Skeletal muscle tissue (tissue), 4 donors: Measurements from ENCODE around the gene S100A9. TPM values are rescaled to one million over a fixed set of nuclear protein-coding genes. Genes with fewer than 3 reads are reported as not detected.
A peak's percentile ranks its signal among the peaks of the same experiment; 100 is the strongest.

Source experiments
- H3K27ac ChIP-seq: one replicate; pipeline ENCODE4 v1.7.0; 2013; ENCODE audit warnings: mild to moderate bottlenecking, low read depth, low read length, inconsistent platforms
- H3K27me3 ChIP-seq, 3 donors: one replicate each; pipeline ENCODE4 v1.7.0; 2013; ENCODE audit warnings: low read length in 3 of 3; ENCODE audit not compliant: control insufficient read depth in 3 of 3, insufficient read depth in 3 of 3
- H3K36me3 ChIP-seq, 3 donors: one replicate each; pipeline ENCODE4 v1.7.0; 2013; ENCODE audit warnings: low read length in 3 of 3; ENCODE audit not compliant: control insufficient read depth in 3 of 3, insufficient read depth in 3 of 3
- H3K4me1 ChIP-seq, 3 donors: one replicate each; pipeline ENCODE4 v1.7.0; 2013; ENCODE audit warnings: low read length in 3 of 3, mild to moderate bottlenecking in 3 of 3; ENCODE audit not compliant: control insufficient read depth in 3 of 3, insufficient read depth in 3 of 3
- H3K4me3 ChIP-seq, 3 donors: one replicate each; pipeline ENCODE4 v1.7.0; 2013; ENCODE audit warnings: low read length in 3 of 3
- H3K9ac ChIP-seq, 3 donors: one replicate each; pipeline ENCODE4 v1.7.0; 2013; ENCODE audit warnings: low read length in 3 of 3, mild to moderate bottlenecking in 3 of 3, moderate library complexity in 2 of 3, low read depth in 1 of 3
- H3K9me3 ChIP-seq, 3 donors: one replicate each; pipeline ENCODE4 v1.7.0; 2013; ENCODE audit warnings: low read length in 3 of 3; ENCODE audit not compliant: control insufficient read depth in 3 of 3
- total RNA-seq: library from RNA; depleted of rRNA; stranded (reverse); fragments of >200 nt; gene quantifications from one replicate; pipeline ENCODE4 v1.2.3, GENCODE V29; 2014
- donor health status: Osteomylitis.

S100A9 gene
- total RNA-seq, 1 donor from 2014 or later = 218 TPM

DNA sequence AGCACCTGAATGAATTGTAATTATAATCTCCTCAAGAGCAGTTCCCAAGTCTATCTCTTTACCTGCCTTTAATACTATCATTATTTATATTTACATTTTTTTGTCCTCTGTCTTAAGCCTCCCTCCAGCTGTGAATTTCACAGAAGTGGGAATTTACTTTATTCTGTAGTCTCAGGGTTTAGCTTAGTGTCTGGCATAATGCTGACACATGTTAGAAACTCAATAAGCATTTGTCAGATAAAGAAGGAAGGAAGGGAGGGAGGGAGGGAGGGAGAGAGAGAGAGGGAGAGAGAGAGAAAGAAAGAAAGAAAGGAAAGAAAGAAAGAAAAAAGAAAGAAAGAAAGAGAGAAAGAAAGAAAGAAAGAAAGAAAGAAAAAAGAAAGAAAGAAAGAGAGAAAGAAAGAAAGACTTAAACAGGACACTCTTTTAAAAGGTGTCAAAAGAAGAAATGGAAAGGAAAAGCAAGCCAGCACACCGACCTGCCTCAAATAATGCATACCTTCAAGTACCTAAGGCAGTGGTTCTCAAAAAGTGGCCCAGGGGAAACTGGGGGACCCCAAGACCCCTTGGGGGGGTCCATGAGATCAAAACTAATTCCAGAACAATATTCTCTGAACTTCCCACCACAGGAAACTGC lies 7.2 kb upstream of the S100A9 start:
- Histone ChIP-seq H3K36me3 (no peaks in the 10 kb centered on the region), H3K9me3 (no peaks in the 10 kb centered on the region), H3K9ac (no peak overlapping the region), H3K27ac (no peak overlapping the region), H3K4me3 (no peak overlapping the region), H3K27me3 (peaks cover 29 to 40% (median 33%) of the 10 kb centered on the region in 3 donors), H3K4me1 (no peaks in the 10 kb centered on the region)

DNA sequence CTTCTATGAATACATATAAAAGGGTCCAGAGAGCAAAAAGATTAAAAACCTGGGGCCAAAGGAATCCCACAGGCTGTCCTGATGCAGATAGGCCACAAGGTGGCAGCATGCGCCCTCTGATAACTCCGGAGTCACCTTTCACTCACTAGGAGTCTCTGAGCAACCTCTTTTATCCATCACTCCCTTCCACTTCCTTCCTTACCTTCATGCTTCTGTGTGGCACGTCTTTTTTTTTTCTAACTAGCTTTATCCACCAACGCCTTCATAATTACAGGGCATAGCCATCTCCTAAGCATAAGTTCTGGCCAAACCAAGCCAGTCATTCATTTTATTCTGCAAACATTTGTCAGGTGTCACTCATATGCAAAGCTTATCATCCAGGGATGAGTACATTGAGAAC lies 5.1 kb upstream of the S100A9 start:
- Histone ChIP-seq H3K4me1 (peaks cover 0 to 8% (median 4%) of the 10 kb centered on the region in 3 donors), H3K36me3 (no peaks in the 10 kb centered on the region), H3K4me3 (no peak overlapping the region), H3K9ac (no peak overlapping the region), H3K27ac (no peak overlapping the region), H3K27me3 (peaks cover 17 to 27% (median 21%) of the 10 kb centered on the region in 3 donors), H3K9me3 (no peaks in the 10 kb centered on the region)

DNA sequence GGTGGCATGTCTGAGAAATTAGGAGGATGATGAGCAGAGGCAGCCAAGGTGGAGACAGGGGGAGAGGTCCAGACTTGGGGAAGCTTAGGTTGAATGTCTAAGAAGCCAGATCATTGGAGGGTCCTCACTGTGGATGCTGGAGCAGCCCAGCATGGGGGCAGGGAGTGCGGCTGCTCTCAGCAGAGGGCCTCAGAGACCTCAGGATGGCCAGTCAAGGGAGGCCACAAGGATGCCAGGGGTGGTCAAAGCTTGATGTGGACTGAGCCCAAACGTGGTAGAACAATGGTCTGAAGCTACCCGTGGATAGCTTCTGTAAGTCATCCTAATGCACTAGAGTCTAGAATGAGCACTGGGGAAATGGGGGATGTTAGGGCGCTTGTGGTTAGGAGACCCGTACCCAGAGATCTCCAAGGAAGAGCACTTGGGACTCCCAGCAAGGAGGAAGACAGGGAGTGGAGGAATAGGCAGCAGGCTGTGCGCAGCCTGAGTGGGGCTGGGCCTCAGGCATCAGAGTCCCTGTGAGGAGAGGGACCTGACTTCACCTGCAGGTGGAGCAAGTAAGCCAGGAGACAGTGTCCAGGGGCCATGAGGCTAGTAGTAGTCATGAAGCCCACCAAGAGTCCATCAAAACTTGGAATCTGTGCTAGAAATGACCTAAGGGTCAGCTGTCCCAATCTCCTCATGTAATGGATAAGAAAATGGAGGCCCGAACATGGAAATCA lies 4.3 kb upstream of the S100A9 start:
- no peak overlapping the region for H3K4me3 ChIP-seq
- peaks cover 12 to 20% (median 17%) of the 10 kb centered on the region in 3 donors for H3K27me3 ChIP-seq
- H3K9me3 ChIP-seq = no peaks in the 10 kb centered on the region
- H3K27ac ChIP-seq = no peak overlapping the region
- H3K36me3 ChIP-seq = no peaks in the 10 kb centered on the region
- no peak overlapping the region for H3K9ac ChIP-seq
- peaks cover 3 to 14% (median 13%) of the 10 kb centered on the region in 3 donors for H3K4me1 ChIP-seq

DNA sequence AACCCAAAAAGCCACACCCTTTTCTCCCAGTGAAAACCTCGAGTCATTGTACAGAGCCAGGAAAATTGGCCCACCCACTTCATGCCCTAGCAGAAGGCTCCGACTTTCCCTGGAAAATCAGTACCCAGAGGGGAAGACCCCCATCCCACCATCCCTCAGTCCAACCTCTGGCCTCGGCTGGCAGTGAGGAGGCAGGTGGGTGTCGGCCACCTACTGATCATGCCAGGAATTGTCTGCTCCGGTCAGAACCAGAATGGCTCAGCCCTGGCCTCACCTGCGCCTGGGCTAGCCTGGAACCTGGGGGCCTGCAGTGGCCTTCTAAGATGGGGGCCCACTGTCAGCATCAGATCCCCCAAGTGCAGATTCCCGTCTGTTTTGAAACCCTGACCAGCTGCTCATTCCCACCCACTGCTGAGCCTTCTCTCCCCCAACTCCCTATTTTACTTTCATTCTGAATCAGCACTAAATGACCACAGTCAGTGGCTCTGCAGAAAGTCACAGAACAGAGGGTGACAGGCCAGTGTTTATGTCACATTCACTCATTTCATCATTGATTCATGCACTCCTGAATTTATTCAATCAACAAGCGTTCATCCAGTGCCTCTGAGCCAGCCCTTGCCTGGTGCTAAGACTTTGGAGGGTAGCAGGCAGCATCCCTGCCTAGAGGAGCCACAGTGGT lies 3.0 kb upstream of the S100A9 start:
- Histone ChIP-seq H3K36me3 (no peaks in the 10 kb centered on the region), H3K27ac (no peak overlapping the region), H3K9ac (no peak overlapping the region), H3K4me1 (peaks cover 3 to 14% (median 13%) of the 10 kb centered on the region in 3 donors), H3K27me3 (peaks cover 0 to 10% (median 8%) of the 10 kb centered on the region in 3 donors), H3K4me3 (no peak overlapping the region), H3K9me3 (no peaks in the 10 kb centered on the region)

DNA sequence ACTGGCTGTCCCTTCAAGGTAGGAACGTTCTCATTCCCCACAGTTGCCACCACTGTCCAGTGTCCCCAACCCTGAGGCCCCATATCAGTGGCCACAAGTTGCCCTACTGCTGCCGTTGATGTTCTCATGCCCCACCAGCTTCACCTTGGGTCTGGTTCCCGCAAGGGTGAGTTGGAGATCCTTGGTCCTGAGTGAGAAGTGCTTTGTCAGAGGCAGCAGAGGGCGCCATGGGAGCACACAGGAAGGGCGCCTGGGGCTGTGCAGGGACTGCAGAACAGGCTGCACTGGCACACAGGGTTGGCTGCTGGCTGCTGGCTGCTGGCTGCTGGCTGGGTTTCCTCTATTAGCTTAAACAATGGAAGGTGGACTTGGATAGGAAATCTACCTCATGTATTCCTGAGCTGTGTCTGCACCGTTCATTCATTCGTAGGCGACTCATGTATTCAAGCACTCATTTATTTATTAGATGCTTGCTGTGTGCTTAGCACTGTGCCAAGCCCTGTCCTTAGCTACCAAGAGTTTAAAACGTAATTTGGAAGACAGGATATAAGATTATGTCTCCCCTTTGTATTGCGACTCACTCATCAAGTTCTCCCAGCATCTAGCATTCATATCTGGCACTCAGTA lies 2.1 kb upstream of the S100A9 start:
- Histone ChIP-seq H3K9me3 (no peaks in the 10 kb centered on the region), H3K27me3 (peaks cover 0 to 6% (median 6%) of the 10 kb centered on the region in 3 donors), H3K9ac (no peak overlapping the region), H3K36me3 (no peaks in the 10 kb centered on the region), H3K4me1 (peaks cover 3 to 18% (median 15%) of the 10 kb centered on the region in 3 donors), H3K27ac (no peak overlapping the region), H3K4me3 (no peak overlapping the region)

DNA sequence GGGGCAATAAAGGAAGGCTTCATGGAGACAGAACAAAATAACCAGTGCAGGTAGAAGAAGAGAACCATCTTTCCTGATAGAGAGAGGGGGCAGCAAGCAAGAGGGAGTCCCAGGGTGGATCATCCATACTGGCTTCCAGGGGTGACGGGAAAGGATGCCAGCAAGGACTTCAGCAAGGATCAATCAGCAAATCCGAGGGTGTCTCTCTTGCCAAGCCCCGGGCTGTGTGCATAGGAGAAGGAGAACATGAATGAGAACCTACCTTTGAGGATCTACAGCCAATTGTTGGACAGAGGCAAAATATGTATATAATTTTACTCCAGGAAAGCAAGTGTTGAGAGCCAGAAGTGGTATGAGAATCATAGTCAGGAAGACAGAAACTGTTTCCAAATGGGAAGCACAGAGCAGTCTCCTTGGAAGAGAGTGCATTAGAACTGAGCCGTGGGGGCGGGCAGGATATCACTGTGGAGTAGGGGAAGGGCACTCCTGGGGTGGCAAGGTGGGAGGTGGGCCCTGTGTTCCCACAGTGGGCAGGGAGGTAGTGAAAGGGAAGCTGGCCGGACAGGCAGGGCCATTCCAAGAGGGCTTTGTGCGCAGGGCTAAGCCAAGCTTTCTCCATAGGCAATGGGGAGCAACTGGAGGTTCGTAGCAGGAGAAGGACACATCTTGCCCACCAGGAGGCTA lies 1.1 kb upstream of the S100A9 start:
- Histone ChIP-seq H3K4me1 (peaks cover 3 to 18% (median 17%) of the 10 kb centered on the region in 3 donors), H3K9ac (no peak overlapping the region), H3K4me3 (no peak overlapping the region), H3K27ac (no peak overlapping the region), H3K36me3 (no peaks in the 10 kb centered on the region), H3K9me3 (no peaks in the 10 kb centered on the region), H3K27me3 (no peaks in the 10 kb centered on the region)

DNA sequence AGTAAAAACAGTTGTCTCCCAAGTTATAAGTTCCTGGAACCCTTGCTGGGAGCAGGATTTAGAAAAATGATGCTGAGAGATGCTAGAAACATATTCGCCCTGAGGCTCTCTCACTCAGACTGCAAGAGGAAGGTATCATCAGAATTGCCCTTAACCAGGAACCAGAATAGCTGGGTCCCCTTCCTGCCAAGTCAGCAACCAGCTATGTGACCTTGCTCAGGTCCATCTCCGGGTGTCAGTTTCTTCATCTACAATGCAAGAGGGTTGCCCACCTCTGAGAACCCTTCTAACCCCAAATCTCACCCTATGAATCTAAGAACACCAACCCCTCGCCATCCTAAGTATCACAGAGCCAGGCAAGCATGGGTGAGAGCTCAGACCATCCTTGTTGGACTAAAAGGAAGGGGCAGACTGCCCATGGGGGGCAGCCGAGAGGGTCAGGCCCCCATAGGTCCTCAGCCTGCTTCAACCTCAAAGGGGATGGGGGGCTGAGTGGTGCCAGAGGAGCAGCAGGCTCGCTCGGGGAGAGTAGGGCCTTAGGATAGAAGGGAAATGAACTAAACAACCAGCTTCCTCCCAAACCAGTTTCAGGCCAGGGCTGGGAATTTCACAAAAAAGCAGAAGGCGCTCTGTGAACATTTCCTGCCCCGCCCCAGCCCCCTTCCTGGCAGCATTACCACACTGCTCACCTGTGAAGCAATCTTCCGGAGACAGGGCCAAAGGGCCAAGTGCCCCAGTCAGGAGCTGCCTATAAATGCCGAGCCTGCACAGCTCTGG lies 390 bp upstream of the S100A9 start:
- Histone ChIP-seq H3K27me3 (no peaks in the 10 kb centered on the region), H3K27ac (no peak overlapping the region), H3K4me3 (no peak overlapping the region), H3K36me3 (no peaks in the 10 kb centered on the region), H3K4me1 (peaks cover 3 to 18% (median 17%) of the 10 kb centered on the region in 3 donors), H3K9ac (peak overlapping the region in 1 of 3 donors; percentile 45), H3K9me3 (no peaks in the 10 kb centered on the region)

DNA sequence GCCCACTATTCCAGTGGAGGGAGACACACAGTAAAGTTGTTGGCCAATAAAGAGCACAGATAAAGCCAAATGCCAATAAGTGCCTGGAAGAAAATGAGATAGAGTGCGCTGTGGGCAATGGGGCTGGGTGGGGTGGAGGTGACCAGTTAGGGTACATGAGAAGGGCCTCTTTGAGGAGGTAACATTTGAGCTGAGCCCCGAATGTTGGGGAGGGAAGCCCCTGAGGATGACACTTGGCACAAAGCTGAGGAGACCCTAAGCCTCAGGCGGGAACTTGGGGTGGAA lies 979 bp downstream of the S100A9 start:
- Histone ChIP-seq H3K9me3 (no peaks in the 10 kb centered on the region), H3K27ac (no peak overlapping the region), H3K4me1 (peaks cover 3 to 18% (median 17%) of the 10 kb centered on the region in 3 donors), H3K36me3 (no peaks in the 10 kb centered on the region), H3K4me3 (no peak overlapping the region), H3K27me3 (no peaks in the 10 kb centered on the region), H3K9ac (peak overlapping the region in 1 of 3 donors; percentile 1)

DNA sequence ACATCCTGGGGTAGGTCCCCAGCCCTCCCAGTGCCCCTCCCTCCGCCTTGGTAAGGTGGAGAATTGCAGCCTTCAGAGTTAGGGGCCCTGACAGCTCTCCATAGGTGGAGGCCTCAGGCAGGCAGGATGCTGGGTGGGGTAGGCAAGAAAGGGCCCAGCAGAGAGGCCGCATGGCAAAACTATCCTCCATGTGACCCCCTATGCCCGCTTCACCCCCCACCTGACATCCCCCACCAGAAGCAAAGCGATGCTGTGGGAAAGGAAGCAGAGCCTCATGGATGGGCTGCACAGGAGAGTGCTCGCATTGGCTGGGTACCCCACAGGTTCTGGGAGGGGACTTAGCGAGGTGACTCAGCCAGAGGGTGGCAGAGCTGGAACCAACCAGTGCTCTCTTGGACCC lies 1.6 kb downstream of the S100A9 start:
- H3K9ac ChIP-seq = peak overlapping the region in 1 of 3 donors; percentile 1
- H3K27ac ChIP-seq = no peak overlapping the region
- no peaks in the 10 kb centered on the region for H3K9me3 ChIP-seq
- H3K27me3 ChIP-seq = no peaks in the 10 kb centered on the region
- peaks cover 3 to 18% (median 17%) of the 10 kb centered on the region in 3 donors for H3K4me1 ChIP-seq
- H3K36me3 ChIP-seq = no peaks in the 10 kb centered on the region
- H3K4me3 ChIP-seq = no peak overlapping the region
